SK-N-SH treated with all-trans-retinoic acid at 6 μM for 48 hours (cell line): ENCODE results near the gene CALN1.

Source experiments
- ATAC-seq: fragments of 200-7000 bp; cut with Tn5 transposase; 3 replicates; pipeline ENCODE4 v1.9.1; 2020; ENCODE audit warnings: mild to moderate bottlenecking, moderate library complexity
- ARNTL ChIP-seq: fragments of 450-650 bp; formaldehyde crosslinking; IDR thresholded peaks from 2 replicates; pipeline ENCODE4 v1.5.0; 2020; ENCODE audit warnings: low read depth, mild to moderate bottlenecking, moderate library complexity, borderline replicate concordance
- BACH2 ChIP-seq: fragments of 250-450 bp; sonication (Bioruptor Pico); IDR thresholded peaks from 2 replicates; pipeline ENCODE4 v1.9.0; 2021; ENCODE audit warnings: mild to moderate bottlenecking, borderline replicate concordance
- CREB5 ChIP-seq: fragments of 250-450 bp; sonication (Bioruptor Pico); IDR thresholded peaks from 2 replicates; pipeline ENCODE4 v1.5.1; 2020; ENCODE audit warnings: low read depth, mild to moderate bottlenecking, moderate library complexity
- CSDC2 ChIP-seq: fragments of 250-450 bp; sonication (Bioruptor Pico); IDR thresholded peaks from 2 replicates; pipeline ENCODE4 v1.5.0; 2020; ENCODE audit warnings: mild to moderate bottlenecking, moderate library complexity
- CSRNP3 ChIP-seq: fragments of 250-450 bp; sonication (Bioruptor Pico); IDR thresholded peaks from 2 replicates; pipeline ENCODE4 v1.5.1; 2021; ENCODE audit warnings: mild to moderate bottlenecking, moderate library complexity
- ESRRG ChIP-seq: fragments of 250-450 bp; sonication (Bioruptor Pico); IDR thresholded peaks from 2 replicates; pipeline ENCODE4 v1.6.1; 2021; ENCODE audit warnings: mild to moderate bottlenecking
- GLIS3 ChIP-seq: fragments of 250-450 bp; sonication (Bioruptor Pico); IDR thresholded peaks from 2 replicates; pipeline ENCODE4 v1.5.0; 2020; ENCODE audit warnings: mild to moderate bottlenecking, moderate library complexity
- ISL1 ChIP-seq: fragments of 250-450 bp; sonication (Bioruptor Pico); IDR thresholded peaks from 2 replicates; pipeline ENCODE4 v2.1.2; 2022; ENCODE audit warnings: mild to moderate bottlenecking, moderate library complexity
- OSR1 ChIP-seq: fragments of 250-450 bp; sonication (Bioruptor Pico); IDR thresholded peaks from 2 replicates; pipeline ENCODE4 v1.8.0; 2022; ENCODE audit warnings: moderate library complexity, mild to moderate bottlenecking, inconsistent platforms
- PATZ1 ChIP-seq: fragments of 250-450 bp; sonication (Bioruptor Pico); IDR thresholded peaks from 2 replicates; pipeline ENCODE4 v1.8.0; 2020; ENCODE audit warnings: mild to moderate bottlenecking, moderate library complexity, borderline replicate concordance
- POU6F1 ChIP-seq: fragments of 250-450 bp; sonication (Bioruptor Pico); IDR thresholded peaks from 2 replicates; pipeline ENCODE4 v1.8.0; 2021; ENCODE audit warnings: low read depth, mild to moderate bottlenecking, moderate library complexity, borderline replicate concordance
- PPARA ChIP-seq: fragments of 250-450 bp; sonication (Bioruptor Pico); IDR thresholded peaks from 2 replicates; pipeline ENCODE4 v1.5.0; 2020; ENCODE audit warnings: mild to moderate bottlenecking, borderline replicate concordance
- RARB ChIP-seq: fragments of 250-450 bp; sonication (Bioruptor Pico); IDR thresholded peaks from 2 replicates; pipeline ENCODE4 v1.8.0; 2021; ENCODE audit warnings: mild to moderate bottlenecking, moderate library complexity
- TCF4 ChIP-seq: fragments of 250-450 bp; sonication (Bioruptor Pico); IDR thresholded peaks from 2 replicates; pipeline ENCODE4 v1.8.0; 2021; ENCODE audit warnings: mild to moderate bottlenecking, moderate library complexity, borderline replicate concordance
- TOX ChIP-seq: fragments of 250-450 bp; sonication (Bioruptor Pico); IDR thresholded peaks from 2 replicates; pipeline ENCODE4 v1.8.0; 2021; ENCODE audit warnings: mild to moderate bottlenecking, moderate library complexity, borderline replicate concordance
- TSHZ2 ChIP-seq: fragments of 250-450 bp; sonication (Bioruptor Pico); IDR thresholded peaks from 2 replicates; pipeline ENCODE4 v1.5.0; 2020; ENCODE audit warnings: mild to moderate bottlenecking, moderate library complexity
- ZC3H10 ChIP-seq: fragments of 250-450 bp; sonication (Bioruptor Pico); IDR thresholded peaks from 2 replicates; pipeline ENCODE4 v1.5.1; 2021; ENCODE audit warnings: mild to moderate bottlenecking, moderate library complexity
- ZFP3 ChIP-seq: fragments of 250-450 bp; sonication (Bioruptor Pico); IDR thresholded peaks from 2 replicates; pipeline ENCODE4 v1.5.0; 2020; ENCODE audit warnings: mild to moderate bottlenecking, moderate library complexity
- ZFP30 ChIP-seq: fragments of 450-650 bp; formaldehyde crosslinking; IDR thresholded peaks from 2 replicates; pipeline ENCODE4 v1.5.0; 2022; ENCODE audit warnings: mild to moderate bottlenecking, moderate library complexity
- ZNF565 ChIP-seq: fragments of 450-650 bp; formaldehyde crosslinking; conservative IDR thresholded peaks from 2 replicates; pipeline ENCODE4 v1.5.0; 2020; ENCODE audit warnings: low read depth, mild to moderate bottlenecking, moderate library complexity
- ZNF70 ChIP-seq: fragments of 450-650 bp; formaldehyde crosslinking; IDR thresholded peaks from 2 replicates; pipeline ENCODE4 v1.5.0; 2020; ENCODE audit warnings: mild to moderate bottlenecking, moderate library complexity
- ZNF8 ChIP-seq: fragments of 450-650 bp; formaldehyde crosslinking; IDR thresholded peaks from 2 replicates; pipeline ENCODE4 v1.5.0; 2020; ENCODE audit warnings: mild to moderate bottlenecking, moderate library complexity

CALN1 gene

GRCh38 chr7:71868797-71869196, 543.3 kb downstream of the CALN1 start:
- no peak for ATAC-seq
- no peak for TF ChIP-seq ZC3H10
- no peak for TF ChIP-seq ZNF8 (CRISPR knock-in tag)
- no peak for TF ChIP-seq CSRNP3 (CRISPR knock-in tag)

GRCh38 chr7:71867626-71868025, 544.5 kb downstream of the CALN1 start:
- ATAC-seq = no peak
- no peak for TF ChIP-seq ZNF70
- no peak for TF ChIP-seq ISL1 (CRISPR knock-in tag)
- no peak for TF ChIP-seq ZNF565
- no peak for TF ChIP-seq GLIS3 (CRISPR knock-in tag)
- no peak for TF ChIP-seq TCF4
- no peak for TF ChIP-seq PPARA (CRISPR knock-in tag)

- TF ChIP-seq PPARA (CRISPR knock-in tag) = no peak
- no peak for TF ChIP-seq ZNF70
- TF ChIP-seq ESRRG (CRISPR knock-in tag) = no peak
- no peak for TF ChIP-seq PATZ1 (CRISPR knock-in tag)
- no peak for TF ChIP-seq ZNF8 (CRISPR knock-in tag)
- TF ChIP-seq CREB5 = no peak
- TF ChIP-seq TOX (CRISPR knock-in tag) = no peak
- no peak for TF ChIP-seq BACH2 (CRISPR knock-in tag)
- no peak for TF ChIP-seq ARNTL (CRISPR knock-in tag)
- no peak for TF ChIP-seq ZFP30 (CRISPR knock-in tag)
- TF ChIP-seq TSHZ2 = no peak
- no peak for TF ChIP-seq CSDC2 (CRISPR knock-in tag)
- TF ChIP-seq ISL1 (CRISPR knock-in tag) = no peak
- TF ChIP-seq OSR1 (CRISPR knock-in tag) = no peak
- TF ChIP-seq RARB = no peak
- TF ChIP-seq TCF4 = no peak
- no peak for TF ChIP-seq ZFP3
- TF ChIP-seq POU6F1 (CRISPR knock-in tag) = no peak
- ATAC-seq = no peak
Measured at GRCh38 chr7:71865172-71865571, 547.0 kb downstream of the CALN1 start.

GRCh38 chr7:71864130-71864529, 548.0 kb downstream of the CALN1 start:
- no peak for ATAC-seq
- TF ChIP-seq ZNF8 (CRISPR knock-in tag) = no peak
- TF ChIP-seq CREB5 = no peak
- TF ChIP-seq ZNF70 = no peak
- TF ChIP-seq TSHZ2 = no peak
- TF ChIP-seq ISL1 (CRISPR knock-in tag) = no peak
- no peak for TF ChIP-seq OSR1 (CRISPR knock-in tag)
- no peak for TF ChIP-seq BACH2 (CRISPR knock-in tag)
- no peak for TF ChIP-seq PATZ1 (CRISPR knock-in tag)
- TF ChIP-seq CSDC2 (CRISPR knock-in tag) = no peak
